ENCODE results near the gene CTLA4. TPM values are rescaled to one million over a fixed set of nuclear protein-coding genes. Genes with fewer than 3 reads are reported as not detected.

Gene CTLA4
- total and polyA plus RNA-seq, 10 of the 15 experiments (the other 5 are each of a cell fraction or from before 2014, with no cell fraction given) = not detected

- no peak for TF ChIP-seq ETV6 (conservative IDR thresholded peaks at IDR 0.05 in 1 of 2, IDR thresholded peaks at IDR 0.05 in 1 of 2; ENCODE audit: borderline replicate concordance in 1 of 2, low read depth in 1 of 2)
- no peak for TF ChIP-seq CUX1 (IDR thresholded peaks at IDR 0.05; ENCODE audit: insufficient replicate concordance, low read depth, low read length)
- TF ChIP-seq TARDBP (IDR thresholded peaks at IDR 0.05; ENCODE audit: borderline replicate concordance) = no peak
- TF ChIP-seq WRNIP1 (IDR thresholded peaks at IDR 0.05; ENCODE audit: borderline replicate concordance, low read depth, low read length) = no peak
- no peak for TF ChIP-seq SUZ12 (IDR thresholded peaks at IDR 0.05; ENCODE audit: unreplicated experiment)
Observed at GRCh38 chr2:203916756-203917155, 49.2 kb downstream of the CTLA4 start (continued).

- Histone ChIP-seq H3K4me3 (no peak overlapping the region), H3K27me3 (replicated peaks in 1 of 2; ENCODE audit: control insufficient read depth in 2 of 2, insufficient read depth in 2 of 2, low read length in 1 of 2) (no peaks in the 10 kb centered on the region), H3K4me2 (ENCODE audit: control insufficient read depth, insufficient read depth) (no peak overlapping the region), H3K27ac (ENCODE audit: control insufficient read depth, insufficient read depth) (no peak overlapping the region), H3K4me1 (ENCODE audit: control insufficient read depth, insufficient read depth, low read length) (peaks cover 6% of the 10 kb centered on the region; the same call in 1 of the 2 replicates), H3K9me3 (replicated peaks; ENCODE audit: control insufficient read depth, insufficient read depth, low read length) (no peaks in the 10 kb centered on the region), H3K9ac (ENCODE audit: control insufficient read depth, insufficient read depth, low read length) (no peak overlapping the region), H4K20me1 (ENCODE audit: control insufficient read depth, insufficient read depth) (no peaks in the 10 kb centered on the region), H3K36me3 (ENCODE audit: control insufficient read depth in 2 of 2, insufficient read depth in 2 of 2, low read length in 1 of 2) (no peaks in the 10 kb centered on the region), H3K79me2 (ENCODE audit: control insufficient read depth, insufficient read depth, low read length) (no peaks in the 10 kb centered on the region), H2AFZ (ENCODE audit: control insufficient read depth, low read depth, low read length) (no peak overlapping the region)
- DNase-seq (ENCODE audit: low read depth, low spot score) = no peak
- ChIA-PET CTCF (interaction anchor here (0.7 kb wide), 1 partner anchor 112 kb away, joined by 4 read pairs; no protein-coding TSS in a partner anchor), RAD21 (ENCODE audit: unreplicated experiment) (no interaction called here), POLR2A (no interaction called here), SMC1A (ENCODE audit: uncharacterized antibody, unreplicated experiment) (no interaction called here)
- ATAC-seq = no peak
- in situ Hi-C loops (cut with MboI) = no loop called here
- intact Hi-C loops (cut with micrococcal nuclease; ENCODE audit: unreplicated experiment) = no loop called here
- WGBS (ENCODE audit: insufficient coverage, insufficient replicate concordance, low lambda C conversion rate, missing lambda C conversion rate) = 64% methylated on average over 7 of the region's 7 CpGs
- FAIRE-seq = no peak
- BruUV-seq (replicated peaks) = no TSS peak
- TF ChIP-seq NR2F1 (conservative IDR thresholded peaks at IDR 0.05) = no peak
- no peak for TF ChIP-seq SKIL (IDR thresholded peaks at IDR 0.05; ENCODE audit: low read depth, poor library complexity, severe bottlenecking)
- TF ChIP-seq BCL11A (IDR thresholded peaks at IDR 0.05; ENCODE audit: low read depth, low read length) = no peak
- no peak for TF ChIP-seq SMAD1 (IDR thresholded peaks at IDR 0.05; ENCODE audit: low read depth, partially characterized antibody)
- TF ChIP-seq SREBF1 (IDR thresholded peaks at IDR 0.05; ENCODE audit: low read length) = no peak
- TF ChIP-seq ZBED1 (IDR thresholded peaks at IDR 0.05; ENCODE audit: borderline replicate concordance) = no peak
- TF ChIP-seq TCF3 (IDR thresholded peaks at IDR 0.05; ENCODE audit: borderline replicate concordance, insufficient read depth, low read depth, low read length) = no peak
- TF ChIP-seq IRF5 (IDR thresholded peaks at IDR 0.05; ENCODE audit: borderline replicate concordance) = no peak
Observed at GRCh38 chr2:203918264-203918663, 50.7 kb downstream of the CTLA4 start.
